GM19467 (cell line): ENCODE results near the gene TMPRSS11A.

ENCODE experiments used
- ATAC-seq: cut with Tn5 transposase; IDR thresholded peaks from one replicate; pipeline ENCODE4 v1.9.1; 2021; ENCODE audit warnings: mild to moderate bottlenecking, moderate library complexity; ENCODE audit not compliant: unreplicated experiment

Gene TMPRSS11A

DNA sequence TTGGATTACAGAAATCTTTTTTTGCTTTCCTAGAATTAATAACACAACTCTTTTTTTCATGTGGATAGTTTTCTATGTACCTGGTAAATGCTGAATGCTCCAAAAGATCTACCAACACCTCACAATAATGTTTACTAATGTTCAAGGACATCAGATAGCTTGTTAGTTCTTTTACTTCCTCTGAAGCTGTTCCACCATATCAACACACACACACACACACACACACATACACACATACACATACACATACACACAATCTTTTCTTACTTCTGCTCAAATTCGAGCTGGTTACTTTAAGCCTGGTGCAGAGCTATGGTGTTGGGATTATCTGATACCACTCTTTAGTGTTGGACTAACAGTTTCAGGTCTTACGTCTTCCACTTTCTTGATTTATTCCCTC lies 51.2 kb downstream of the TMPRSS11A start:
- ATAC-seq = no peak

DNA sequence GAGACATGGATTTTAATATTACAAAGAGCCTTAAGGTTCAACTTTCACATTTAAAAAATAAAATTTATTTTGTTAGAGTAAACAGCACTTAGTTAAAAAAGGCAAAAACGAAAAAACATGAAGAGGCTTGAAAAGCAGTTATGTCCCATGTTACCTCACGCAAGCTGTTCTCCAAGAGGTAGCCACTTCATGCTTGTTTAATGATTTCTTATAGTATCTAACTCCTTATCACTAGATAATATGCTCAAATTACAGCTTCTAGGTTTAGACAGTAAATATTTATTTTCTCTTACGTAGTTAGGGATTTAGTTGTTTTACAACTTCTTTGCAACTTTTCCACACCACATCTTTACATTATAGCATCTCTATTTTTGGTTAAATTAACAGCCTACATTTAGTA lies 51.7 kb downstream of the TMPRSS11A start:
- ATAC-seq = no peak

DNA sequence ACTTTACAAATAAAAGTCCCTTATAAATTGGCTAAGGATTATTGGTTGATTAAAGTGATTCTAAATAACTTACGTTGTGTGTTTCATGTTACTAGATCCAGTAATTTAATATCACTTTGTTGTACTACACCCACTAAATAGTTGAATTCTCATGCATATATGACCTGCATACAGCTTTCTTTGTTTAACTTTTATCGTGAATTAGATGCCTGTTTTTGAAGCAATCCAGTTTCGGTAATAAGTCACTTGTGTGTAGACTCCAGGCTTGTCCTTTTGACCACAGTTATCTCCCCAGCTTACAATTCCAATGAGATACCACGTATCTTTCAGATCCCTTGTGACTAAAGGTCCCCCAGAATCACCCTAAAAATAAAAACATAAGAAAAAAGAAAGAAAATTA lies 52.2 kb downstream of the TMPRSS11A start:
- ATAC-seq = no peak

DNA sequence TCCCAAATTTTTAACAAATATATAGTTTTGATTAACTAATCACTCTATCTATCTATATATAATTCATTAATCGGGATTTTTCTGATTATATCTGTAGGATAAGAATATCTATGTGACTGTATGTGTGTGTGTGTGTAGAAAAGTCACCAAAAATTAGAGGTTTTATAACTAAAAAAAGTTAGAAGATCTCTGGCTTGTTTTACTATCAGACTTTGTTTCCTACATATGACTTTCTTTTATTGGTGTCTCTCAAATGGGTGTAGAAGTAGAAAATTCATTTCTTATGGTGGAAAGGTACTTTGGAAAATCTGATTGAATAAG lies 52.7 kb downstream of the TMPRSS11A start:
- no peak for ATAC-seq

DNA sequence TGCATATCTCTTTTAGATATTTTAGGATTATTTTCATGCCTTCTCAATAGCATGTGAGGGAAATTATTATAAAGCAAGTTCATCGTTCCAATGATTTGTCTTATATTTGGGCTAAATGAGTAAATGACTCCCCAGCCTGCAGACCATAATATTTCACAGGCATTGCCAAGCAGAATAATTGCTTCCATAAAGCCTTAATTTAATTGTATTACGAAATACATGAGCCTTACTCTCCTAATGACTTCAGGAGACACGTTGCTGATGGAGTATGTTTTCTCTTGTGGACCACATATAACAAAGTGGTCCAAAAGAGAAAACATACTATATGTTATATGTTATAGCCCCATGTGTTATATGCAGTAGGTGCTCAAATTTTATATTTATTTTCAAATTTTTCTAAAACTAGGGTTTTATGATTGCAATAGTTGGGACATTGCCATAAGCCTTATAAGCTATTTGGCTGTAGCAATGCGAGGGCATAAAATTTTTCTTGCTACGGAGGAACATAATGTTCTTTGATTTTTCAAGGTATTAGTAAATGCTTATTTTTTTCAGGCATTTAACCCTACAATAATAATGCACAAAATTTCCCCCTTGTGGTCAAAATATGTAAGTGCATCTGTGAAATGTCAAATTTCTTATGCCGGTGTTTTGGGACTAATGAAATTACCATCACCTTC lies 53.2 kb downstream of the TMPRSS11A start:
- no peak for ATAC-seq

DNA sequence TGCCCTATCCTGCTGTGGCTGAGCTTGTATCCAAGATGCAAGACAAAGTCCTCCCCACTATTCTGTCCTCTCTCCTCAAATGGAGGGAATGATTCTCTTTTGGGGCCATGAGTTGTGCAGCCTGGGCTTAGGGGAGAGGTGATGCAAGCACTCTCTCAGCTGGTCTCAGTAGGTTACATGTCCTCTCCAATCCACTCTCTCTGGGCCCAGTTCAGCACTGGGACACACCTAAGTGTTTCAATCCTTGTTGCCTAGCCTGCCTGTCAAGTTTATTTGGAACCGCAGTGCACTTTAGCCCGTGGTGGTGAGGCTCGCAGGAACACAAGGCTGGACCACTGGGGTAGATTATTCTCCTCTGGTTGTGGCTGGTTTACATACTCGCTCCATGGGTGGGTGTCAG lies 55.6 kb downstream of the TMPRSS11A start:
- no peak for ATAC-seq

DNA sequence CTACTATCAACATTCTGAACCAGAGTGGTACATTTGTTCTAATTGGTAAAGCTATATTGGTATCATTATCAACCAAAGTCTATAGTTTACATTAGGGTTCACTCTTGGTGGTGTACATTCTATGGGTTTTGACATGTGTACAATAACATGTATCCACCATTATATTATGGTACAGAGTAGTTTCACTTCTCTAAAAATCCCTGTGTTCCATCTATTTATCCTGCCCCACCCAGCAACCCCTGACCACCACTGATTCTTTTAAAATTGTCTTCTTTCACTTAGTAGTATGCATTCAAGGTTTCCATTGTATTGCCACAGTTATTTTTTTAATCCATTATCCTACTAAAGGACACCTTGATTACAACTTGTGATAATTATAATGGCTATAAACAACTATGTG lies 64.2 kb downstream of the TMPRSS11A start:
- no peak for ATAC-seq

DNA sequence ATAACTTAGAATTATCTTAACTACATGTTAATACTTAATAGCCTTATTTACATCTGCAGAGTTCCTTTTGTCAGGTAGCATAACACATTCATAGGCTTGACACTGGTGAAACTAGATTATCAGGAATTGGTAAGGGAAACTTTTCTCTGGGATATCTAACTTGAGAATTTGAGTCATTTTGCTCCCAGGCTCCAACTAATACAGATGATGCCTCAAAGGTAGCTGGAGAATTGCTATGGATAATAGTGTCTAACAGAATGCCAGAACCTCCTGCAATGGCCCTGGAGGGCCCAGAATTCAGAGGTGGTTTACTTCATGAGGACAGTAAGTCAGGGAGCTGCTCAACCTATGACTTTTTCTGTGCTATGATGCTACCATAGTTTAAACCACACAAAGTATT lies 65.6 kb downstream of the TMPRSS11A start:
- no peak for ATAC-seq

DNA sequence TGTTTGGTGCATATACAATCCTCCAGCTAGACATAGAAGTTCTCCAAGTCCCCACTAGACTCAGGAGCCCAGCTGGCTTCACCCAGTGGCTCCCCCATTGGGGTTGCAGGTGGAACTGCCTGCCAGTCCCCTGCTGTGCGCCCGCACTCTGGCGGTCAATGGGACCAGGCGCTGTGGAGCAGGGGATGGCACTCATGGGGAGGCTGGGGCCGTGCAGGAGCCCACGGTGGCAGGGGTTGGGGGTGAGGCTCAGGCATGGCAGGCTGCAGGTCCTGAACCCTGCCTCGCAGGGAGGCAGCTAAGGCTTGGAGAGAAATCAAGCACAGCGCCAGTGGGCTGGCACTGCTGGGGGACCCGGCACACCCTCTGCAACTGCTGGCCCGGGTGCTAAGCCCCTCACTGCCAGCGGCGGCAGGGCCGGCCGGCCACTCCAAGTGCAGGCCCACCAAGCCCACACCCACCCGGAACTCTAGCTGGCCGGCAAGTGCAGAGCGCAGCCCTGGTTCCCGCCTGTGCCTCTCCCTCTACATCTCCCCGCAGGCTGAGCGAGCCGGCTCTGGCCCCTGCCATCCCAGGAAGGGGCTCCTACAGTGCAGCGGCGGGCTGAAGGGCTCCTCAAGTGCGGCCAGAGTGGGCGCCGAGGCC lies 66.8 kb downstream of the TMPRSS11A start:
- ATAC-seq = no peak

DNA sequence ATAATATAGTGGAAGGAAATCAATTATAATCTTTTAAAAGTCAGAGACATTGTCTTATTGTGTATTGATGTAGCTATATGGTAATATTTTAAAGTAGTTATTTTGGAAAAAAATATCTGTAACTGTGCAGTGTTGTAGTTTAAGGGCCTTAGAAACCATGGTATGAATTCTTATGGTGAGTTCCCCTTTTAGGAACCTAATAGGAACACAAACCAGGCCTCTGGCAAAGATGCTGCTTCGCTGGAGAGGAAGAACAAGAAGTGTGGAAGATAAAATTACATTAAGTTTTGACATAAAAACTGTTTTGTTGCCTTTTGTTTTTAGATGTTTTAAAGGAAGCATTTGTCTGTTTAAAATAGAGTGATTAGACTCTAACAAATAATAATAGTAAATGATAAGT lies 68.6 kb downstream of the TMPRSS11A start:
- ATAC-seq = no peak

DNA sequence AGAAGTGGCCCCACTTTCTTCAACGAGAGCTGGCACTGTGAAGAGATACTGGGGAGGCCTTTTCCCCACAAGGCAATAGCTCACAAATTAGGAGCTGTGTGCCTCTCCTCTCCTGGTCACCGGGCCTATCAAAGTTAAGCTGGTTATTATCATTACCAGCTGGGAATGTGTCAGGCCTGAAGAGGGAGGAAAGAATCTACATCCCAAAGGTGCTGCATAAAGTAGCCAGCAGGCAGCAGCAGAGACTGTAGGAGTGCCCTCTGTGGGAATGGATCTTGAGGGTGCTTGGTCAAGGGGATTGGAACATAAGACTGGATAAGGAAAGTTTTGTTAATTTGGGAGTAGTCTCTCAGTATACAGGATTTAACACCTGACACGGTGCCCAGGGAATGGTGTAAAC lies 70.4 kb downstream of the TMPRSS11A start:
- no peak for ATAC-seq

DNA sequence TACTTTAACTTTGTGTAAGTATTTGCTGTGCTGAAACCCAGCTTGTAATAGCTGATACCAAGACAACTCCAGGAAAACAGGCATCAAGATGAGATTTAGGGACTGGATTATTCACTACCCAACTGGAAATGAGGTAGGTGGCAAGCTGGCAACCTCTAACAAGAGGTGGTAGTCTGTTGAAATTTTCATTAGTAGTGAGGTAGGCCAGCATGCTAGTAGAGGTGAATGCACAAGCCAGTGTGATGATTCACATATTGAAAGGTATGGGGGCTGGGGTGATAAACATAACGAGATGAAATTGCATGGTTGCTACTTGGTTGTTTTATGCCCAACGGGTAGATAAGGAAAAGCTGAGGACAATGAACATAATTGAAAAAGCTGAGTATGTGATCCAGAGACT lies 71.0 kb downstream of the TMPRSS11A start:
- no peak for ATAC-seq

DNA sequence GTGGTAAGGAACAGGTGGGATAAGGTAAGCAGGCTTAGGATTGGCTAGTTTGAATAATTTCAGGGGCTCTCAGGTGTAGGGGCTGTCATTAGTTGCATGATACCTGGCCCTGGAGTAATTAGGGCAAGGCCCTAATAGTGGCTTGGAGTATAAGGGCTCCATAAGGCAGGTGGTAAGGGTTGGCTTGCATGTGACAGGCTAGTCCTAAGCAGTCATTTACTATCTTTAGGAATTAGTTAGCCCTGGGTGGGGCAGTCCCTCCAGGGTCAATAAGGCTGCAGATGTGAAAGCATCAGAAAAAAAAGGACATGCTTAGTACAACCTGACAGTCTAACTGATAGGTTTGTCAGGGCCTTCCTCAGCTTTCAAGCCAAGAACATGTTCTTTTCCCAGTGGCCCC lies 71.6 kb downstream of the TMPRSS11A start:
- ATAC-seq = no peak

DNA sequence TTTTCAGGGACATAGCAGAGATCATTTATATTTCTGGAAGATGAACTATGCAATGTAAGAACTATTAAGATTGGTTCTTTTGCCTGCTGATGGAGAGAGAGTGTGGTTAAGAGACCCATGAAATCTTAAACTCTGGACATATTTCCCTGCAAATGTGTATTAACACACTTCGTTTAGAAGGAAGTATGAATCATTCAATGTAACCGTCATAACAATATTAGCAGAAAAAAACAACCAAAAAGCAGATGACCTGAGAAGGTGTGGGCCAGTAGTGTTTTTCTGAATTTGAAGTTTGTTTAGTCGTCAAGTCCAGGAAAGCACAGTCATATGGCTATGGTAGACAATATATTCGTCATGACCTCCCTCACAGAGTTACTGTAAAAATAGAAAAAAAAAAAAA lies 77.0 kb downstream of the TMPRSS11A start:
- no peak for ATAC-seq

DNA sequence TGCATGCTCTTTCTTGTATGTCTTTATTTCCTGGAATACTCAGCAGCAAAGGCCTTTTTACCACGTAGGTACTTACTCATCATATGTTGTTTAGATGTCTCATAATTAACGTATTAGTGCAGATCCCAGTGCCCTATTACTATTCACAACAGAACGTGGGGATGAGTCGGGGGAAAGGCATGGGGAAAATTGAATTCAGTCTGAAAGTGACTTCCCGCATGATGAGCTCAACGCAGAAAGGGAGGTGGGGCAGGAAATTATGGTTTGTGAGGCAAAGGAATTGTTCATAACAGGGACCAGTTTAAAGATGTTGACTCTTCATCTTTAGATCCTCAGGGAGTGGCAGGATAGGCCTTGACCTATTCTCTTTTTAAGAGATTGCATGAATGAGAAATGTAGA lies 77.5 kb downstream of the TMPRSS11A start:
- no peak for ATAC-seq

DNA sequence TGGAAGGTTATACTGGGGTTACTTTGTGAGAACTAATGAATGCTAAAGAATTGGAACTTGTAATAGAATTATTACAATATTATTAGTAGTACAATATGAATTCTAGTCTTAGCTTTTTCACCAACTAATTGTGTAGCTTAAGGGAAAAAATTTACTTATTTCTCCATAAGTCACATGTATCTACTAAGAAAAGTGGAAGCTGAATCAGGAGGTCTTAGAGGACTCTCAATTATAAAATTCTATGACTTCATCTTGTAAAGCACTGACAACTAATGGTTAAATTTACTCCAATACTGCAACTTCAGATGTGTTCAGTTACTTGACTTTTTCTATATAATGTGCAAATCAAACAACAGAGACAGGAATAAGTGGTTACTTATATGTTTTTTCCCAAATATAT lies 78.6 kb downstream of the TMPRSS11A start:
- no peak for ATAC-seq

DNA sequence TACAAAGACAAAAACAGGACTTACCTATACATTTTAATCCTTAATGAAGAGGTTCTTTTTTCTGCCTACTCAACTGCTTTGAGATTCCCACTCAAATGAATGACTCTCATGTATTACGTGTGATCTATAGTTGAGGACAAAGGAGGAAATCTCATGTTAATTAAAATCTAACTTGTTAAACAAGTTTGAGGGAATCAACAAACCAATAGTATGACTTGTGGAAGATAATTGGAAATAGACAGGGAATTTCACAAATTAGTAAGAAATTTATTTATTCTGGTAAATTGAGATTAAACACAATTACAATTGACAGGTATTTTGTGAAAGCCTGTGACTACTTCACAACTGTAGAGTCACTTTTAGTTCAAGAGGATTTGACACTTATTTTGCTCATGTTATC lies 79.4 kb downstream of the TMPRSS11A start, which contains the start of gene TMPRSS11D:
TSS of gene TMPRSS11D (minus strand) at position 101 of the 400 bp plus-strand sequence. CDS start at position 32, 69 bp downstream.
- ATAC-seq = no peak

DNA sequence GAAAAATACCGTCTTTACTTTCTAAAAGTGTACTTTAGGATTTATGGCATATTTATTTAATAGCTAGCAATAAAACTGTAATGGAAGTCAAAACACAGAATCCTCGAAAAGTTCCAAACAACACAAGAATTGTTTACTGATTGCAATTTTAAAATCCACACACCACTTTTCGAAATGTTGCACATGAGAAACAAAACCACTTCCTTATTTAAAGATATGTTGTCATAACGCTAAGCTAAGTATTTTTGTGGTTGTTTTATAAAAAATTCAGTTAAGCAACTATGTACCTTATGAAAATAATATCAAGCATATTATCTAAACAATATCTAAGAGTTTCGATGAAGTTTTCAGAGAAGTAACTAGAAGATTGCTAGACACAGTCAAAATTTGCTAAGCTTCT lies 79.8 kb downstream of the TMPRSS11A start:
- ATAC-seq = no peak

DNA sequence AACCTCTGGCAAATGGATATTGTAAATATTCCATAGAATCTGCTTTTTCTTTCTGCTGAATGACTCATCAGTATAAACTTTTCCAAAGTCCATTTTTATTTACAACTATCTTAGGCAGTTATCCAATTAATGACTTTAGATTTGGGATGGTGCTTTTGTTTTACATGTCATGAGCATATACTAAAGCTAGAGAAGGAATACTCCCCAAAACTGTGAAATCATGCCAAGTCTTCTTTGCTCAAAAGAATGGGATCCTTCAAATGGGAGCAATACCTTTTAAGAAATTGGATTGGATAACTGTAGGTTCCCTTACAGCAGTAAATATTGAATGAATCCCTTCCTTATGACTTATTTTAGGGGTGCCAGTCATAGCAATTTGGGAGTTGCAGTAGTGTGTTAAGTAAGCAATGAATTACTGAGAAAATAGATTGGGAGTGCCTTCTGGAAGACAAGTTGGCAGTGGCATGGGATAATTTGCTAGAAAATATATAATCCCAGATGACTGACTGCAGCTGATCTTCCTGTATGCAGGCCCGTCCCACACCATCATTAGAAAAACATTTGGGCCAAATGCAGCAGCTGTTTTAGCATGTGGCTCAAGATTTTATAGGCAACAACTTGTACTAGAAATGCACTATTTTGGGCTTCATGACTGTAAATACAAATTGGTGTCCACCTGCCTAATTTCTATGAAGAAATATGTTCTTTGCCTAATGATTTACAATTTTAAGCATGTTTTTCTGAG lies 82.3 kb downstream of the TMPRSS11A start:
- ATAC-seq = no peak

DNA sequence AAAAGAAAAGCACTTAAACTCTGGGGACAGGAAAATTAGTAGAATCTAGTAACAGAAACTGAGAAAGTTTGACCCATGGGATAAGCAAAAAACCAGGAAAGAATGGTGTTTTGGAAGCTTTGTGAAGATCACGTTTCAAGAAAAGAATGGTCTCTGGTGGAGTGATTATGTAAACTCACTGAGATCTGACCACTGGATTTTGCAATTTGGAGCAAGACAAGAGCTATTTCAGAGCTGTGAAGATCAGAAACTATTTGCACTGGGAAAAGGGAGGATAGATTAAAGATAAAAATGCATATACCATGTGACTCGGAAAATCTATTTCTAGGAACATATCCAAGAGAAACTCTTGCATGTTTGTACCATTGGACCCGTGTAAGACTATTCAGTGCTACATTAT lies 83.8 kb downstream of the TMPRSS11A start:
- ATAC-seq = no peak

DNA sequence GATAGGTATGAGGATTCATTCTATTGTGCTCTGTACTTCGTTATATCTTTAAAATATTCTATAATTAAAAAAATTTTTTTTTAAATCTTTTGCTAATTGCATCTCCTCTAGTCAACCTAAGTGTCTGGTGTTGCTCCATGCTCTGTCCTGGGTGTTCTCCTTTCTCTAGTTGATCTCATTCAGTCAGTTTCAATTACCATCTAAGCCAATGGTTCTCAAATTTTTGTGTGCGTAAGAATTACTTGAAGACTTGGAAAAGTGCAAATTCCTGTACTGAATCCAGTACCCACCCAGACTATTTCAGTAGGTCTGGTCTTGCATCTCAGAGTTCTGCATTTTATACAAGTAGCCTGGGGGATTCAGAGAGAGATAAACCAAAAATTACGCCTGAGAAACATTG lies 86.2 kb downstream of the TMPRSS11A start:
- ATAC-seq = no peak

DNA sequence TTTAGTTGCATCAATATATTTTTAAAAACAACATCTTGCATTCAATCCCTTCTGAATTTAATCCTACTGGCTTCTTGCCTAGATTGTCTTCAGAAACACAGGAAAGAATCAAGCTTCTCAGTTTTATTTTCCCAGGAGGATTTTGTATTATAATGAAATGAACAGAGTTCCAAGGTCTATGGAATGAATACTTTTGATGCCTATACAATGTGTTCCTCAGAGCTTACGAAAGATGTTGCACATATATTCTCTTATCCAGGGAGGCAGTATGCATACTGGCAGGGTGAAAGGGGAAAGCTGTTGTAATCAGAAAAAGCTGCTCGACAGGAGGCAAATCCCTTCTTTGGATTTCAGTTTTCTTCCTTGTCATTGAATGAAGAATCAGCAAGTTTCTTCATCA lies 88.3 kb downstream of the TMPRSS11A start:
- no peak for ATAC-seq
